ENCODE data around the gene SMURF2. TPM values are rescaled to one million over a fixed set of nuclear protein-coding genes. Genes with fewer than 3 reads are reported as not detected.

SMURF2 gene
- total RNA-seq, 1 donor from 2014 or later: 26.6 TPM

DNA sequence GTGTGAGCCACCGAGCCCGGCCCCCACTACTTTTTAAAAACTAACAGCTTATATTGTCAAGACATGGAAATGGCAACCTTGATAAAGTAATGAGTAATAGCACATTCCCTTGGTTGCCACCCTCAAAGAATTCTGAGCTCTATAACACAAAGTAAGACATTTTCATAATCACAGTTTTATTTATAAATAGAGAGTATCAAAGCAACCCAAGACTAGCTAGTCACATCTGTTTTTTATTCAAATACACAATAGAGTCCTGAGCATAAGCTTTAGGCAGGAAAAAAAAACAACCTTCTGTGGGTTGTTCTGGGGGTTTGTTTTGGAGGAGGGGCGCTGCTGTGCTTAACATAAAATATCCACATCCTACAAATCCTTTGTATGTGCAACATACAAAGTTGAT lies 86.7 kb downstream of the SMURF2 start:
- Mint-ChIP-seq H3K36me3 (peaks cover 8% of the 10 kb centered on the region), H3K27ac (no peak overlapping the region), H3K4me1 (ENCODE audit: unreplicated experiment) (no peaks in the 10 kb centered on the region), H3K9me3 (no peaks in the 10 kb centered on the region), H3K4me3 (no peak overlapping the region), H3K27me3 (no peaks in the 10 kb centered on the region)
- no peak for DNase-seq (ENCODE audit: extremely low spot score, unreplicated experiment)
- TF ChIP-seq, protein P1, sequence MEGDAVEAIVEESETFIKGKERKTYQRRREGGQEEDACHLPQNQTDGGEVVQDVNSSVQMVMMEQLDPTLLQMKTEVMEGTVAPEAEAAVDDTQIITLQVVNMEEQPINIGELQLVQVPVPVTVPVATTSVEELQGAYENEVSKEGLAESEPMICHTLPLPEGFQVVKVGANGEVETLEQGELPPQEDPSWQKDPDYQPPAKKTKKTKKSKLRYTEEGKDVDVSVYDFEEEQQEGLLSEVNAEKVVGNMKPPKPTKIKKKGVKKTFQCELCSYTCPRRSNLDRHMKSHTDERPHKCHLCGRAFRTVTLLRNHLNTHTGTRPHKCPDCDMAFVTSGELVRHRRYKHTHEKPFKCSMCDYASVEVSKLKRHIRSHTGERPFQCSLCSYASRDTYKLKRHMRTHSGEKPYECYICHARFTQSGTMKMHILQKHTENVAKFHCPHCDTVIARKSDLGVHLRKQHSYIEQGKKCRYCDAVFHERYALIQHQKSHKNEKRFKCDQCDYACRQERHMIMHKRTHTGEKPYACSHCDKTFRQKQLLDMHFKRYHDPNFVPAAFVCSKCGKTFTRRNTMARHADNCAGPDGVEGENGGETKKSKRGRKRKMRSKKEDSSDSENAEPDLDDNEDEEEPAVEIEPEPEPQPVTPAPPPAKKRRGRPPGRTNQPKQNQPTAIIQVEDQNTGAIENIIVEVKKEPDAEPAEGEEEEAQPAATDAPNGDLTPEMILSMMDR (conservative IDR thresholded peaks at IDR 0.05): no peak

DNA sequence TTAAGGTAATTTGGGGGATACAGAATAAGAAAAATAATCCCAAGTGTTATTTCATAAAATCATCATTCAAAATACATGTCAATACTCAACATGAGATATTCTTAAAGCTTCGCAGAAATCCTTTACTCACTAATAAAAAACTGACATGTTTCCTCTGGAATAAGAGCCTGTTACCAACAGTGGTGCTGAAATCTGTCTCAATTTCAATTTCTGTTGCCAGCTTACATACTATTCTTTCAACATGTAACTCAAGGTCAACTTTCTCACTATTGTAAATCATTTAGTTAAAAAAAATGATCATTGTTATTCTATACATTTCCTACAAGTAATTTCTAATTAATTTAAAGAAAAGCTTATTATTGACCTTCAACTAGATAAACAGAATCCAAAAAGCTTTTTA lies 87.5 kb downstream of the SMURF2 start:
- DNase-seq (ENCODE audit: extremely low spot score, unreplicated experiment): no peak
- Mint-ChIP-seq H3K4me1 (ENCODE audit: unreplicated experiment) (no peaks in the 10 kb centered on the region), H3K27me3 (no peaks in the 10 kb centered on the region), H3K36me3 (peaks cover 8% of the 10 kb centered on the region), H3K9me3 (no peaks in the 10 kb centered on the region), H3K4me3 (no peak overlapping the region), H3K27ac (no peak overlapping the region)
- TF ChIP-seq, protein P1 (conservative IDR thresholded peaks at IDR 0.05): no peak

DNA sequence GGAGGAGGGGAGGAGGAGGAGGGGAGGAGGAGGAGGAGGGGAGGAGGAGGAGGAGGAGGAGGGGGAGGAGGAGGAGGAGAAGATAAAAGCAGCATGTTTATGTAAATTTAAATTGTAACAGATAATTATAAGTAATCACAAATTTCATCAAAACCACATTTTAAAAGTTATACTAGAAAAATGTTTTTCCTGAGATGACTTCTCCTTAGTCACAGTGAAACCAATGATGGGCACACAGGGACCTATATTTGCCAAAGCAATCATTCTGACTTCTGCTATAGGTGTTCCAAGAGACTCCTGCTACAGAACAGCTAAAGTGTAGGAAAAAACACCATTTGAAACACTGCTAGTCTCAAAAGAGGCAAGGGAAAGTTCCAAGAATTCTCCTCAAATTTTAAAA lies 88.9 kb downstream of the SMURF2 start:
- Mint-ChIP-seq H3K36me3 (peaks cover 4% of the 10 kb centered on the region), H3K27me3 (no peaks in the 10 kb centered on the region), H3K4me3 (no peak overlapping the region), H3K9me3 (no peaks in the 10 kb centered on the region), H3K4me1 (ENCODE audit: unreplicated experiment) (no peaks in the 10 kb centered on the region), H3K27ac (no peak overlapping the region)
- no peak for DNase-seq (ENCODE audit: extremely low spot score, unreplicated experiment)
- TF ChIP-seq, protein P1 (conservative IDR thresholded peaks at IDR 0.05): no peak

DNA sequence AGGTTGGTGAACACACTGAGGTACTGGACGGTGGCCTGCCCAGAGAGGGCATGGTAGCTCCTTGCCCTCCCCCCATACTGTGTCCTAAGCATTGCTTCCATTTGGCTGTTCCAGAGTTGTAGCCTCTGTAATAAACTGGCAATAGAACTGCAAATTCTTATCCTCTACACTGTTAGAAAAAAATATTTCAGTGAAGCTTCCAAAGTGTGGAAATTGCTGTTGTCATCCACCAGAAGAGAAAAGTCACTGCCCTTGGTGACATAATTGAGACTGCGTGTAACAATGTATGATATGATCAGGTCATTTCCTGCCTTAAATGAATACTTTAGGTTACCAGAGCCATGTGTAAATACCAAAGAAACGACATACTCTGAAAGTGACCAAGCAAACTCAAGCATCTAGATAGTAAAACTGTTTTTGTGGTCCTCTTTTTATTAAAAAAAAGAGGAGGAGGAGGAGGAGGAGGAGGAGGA lies 89.4 kb downstream of the SMURF2 start:
- TF ChIP-seq, protein P1 (conservative IDR thresholded peaks at IDR 0.05): no peak
- H3K9me3 Mint-ChIP-seq: no peaks in the 10 kb centered on the region
- no peak overlapping the region for H3K4me3 Mint-ChIP-seq
- H3K27ac Mint-ChIP-seq: no peak overlapping the region
- no peaks in the 10 kb centered on the region for H3K27me3 Mint-ChIP-seq
- DNase-seq (ENCODE audit: extremely low spot score, unreplicated experiment): no peak
- H3K36me3 Mint-ChIP-seq: peaks cover 4% of the 10 kb centered on the region
- no peaks in the 10 kb centered on the region for H3K4me1 Mint-ChIP-seq (ENCODE audit: unreplicated experiment)

DNA sequence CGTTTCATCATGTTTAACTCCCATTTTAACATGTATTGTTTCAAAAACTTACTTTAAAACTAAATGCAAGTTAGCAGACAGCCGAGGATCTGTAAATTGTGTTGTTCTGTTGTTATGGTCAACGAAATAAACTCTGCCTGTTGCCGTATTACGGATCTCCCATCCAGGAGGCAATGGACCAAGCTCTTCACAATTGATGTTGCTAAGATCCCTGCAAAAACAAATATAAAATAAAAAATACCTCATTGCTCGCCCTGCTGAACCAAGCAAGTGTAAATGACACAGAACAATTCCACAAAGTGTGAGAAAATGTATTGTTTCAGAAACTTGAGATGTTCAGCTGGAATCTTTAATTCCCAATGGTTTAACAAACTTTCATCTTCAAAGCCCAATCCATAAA lies 90.4 kb downstream of the SMURF2 start:
- TF ChIP-seq, protein P1 (conservative IDR thresholded peaks at IDR 0.05): no peak
- DNase-seq (ENCODE audit: extremely low spot score, unreplicated experiment): no peak
- no peaks in the 10 kb centered on the region for H3K27me3 Mint-ChIP-seq
- no peaks in the 10 kb centered on the region for H3K9me3 Mint-ChIP-seq
- H3K27ac Mint-ChIP-seq: no peak overlapping the region
- H3K4me1 Mint-ChIP-seq (ENCODE audit: unreplicated experiment): no peaks in the 10 kb centered on the region
- peaks cover 5% of the 10 kb centered on the region for H3K36me3 Mint-ChIP-seq
- H3K4me3 Mint-ChIP-seq: no peak overlapping the region

DNA sequence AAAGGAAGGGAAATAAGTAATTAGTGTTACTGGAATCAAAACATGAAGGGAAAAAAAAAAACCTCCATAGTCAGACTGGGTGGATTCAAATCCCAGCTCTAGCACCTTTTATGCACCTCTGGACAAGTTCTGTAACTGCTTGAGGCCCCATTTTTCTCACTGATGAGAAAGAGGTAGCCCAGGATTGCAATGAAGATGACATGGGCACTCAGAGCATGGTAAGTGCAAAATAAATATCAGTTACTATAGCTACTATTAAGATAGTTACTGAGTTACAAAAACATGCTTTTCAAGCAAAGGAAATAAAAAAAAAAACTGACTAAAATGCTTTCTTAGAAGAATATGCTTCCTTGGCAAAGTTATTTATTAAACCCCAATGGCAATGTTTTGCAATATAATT lies 96.5 kb downstream of the SMURF2 start:
- Mint-ChIP-seq H3K4me3 (no peak overlapping the region), H3K36me3 (peaks cover 11% of the 10 kb centered on the region)

More for the DNA sequence above, 96.5 kb downstream of the SMURF2 start:
- Mint-ChIP-seq H3K4me1 (ENCODE audit: unreplicated experiment) (peaks cover 10% of the 10 kb centered on the region), H3K27ac (no peak overlapping the region), H3K9me3 (no peaks in the 10 kb centered on the region), H3K27me3 (no peaks in the 10 kb centered on the region)
- TF ChIP-seq, protein P1 (conservative IDR thresholded peaks at IDR 0.05): no peak
- no peak for DNase-seq (ENCODE audit: extremely low spot score, unreplicated experiment)
